Activated CD4-positive, CD25-positive, alpha-beta regulatory T cell treated with anti-CD3 and anti-CD28 coated beads, Interleukin-2, amount 50 U/mL, for 24 hours (primary cell): ENCODE data around the gene PARVA.

Source experiments
- ATAC-seq, 2 donors: fragments of 150-1000 bp; cut with Tn5 transposase; one replicate each; pipeline ENCODE4 v1.10.0; 2021; ENCODE audit warnings: mild to moderate bottlenecking in 1 of 2, moderate library complexity in 1 of 2

Gene PARVA

GRCh38 chr11:12377824-12378593 lies 638 bp downstream of the PARVA start:
- ATAC-seq = peak in 1 of 2 donors; percentile 44

- ATAC-seq = no peak
Observed at GRCh38 chr11:12380565-12381325, 3.4 kb downstream of the PARVA start.

- no peak for ATAC-seq
Observed at GRCh38 chr11:12381875-12382274, 4.5 kb downstream of the PARVA start.

DNA sequence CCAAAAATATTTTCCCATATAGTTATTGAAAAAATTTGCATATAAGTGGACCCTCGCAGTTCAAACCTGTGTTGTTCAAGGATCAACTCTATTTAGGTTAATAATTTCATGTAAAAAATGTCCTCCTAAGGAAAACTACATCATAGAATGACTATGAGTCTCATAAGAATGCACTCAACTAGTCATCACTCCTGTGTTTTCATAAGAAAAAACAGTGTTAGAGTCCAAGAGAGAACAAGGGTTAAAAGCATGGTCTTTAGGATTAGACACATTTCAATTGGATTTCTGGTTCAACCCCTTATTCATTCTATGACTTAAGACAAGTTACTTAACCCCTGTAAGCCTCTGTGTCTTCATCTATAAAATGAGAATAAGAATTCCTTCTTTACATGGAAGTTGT lies 5.1 kb downstream of the PARVA start:
- ATAC-seq = no peak

GRCh38 chr11:12386309-12386708 lies 8.9 kb downstream of the PARVA start:
- ATAC-seq = no peak

GRCh38 chr11:12386745-12387144 lies 9.4 kb downstream of the PARVA start:
- ATAC-seq = no peak

DNA sequence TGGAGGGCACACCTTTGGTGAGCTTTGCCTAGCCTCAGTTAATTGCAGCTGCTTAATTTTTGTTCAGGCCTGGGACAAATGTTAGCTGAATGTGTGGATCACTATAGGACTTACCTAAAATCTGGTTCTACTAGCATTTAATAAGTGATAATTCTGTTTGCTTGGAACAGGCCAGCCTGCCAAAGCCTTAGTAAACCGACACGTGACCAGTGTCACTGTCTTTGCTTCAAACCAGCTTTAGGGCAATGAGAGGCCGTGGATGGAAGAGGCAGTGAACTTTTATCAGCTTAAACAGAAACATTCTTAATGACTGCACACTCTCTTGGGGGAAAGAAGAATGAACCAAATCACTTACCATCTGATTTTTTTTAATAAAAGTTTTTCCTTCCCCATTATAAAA lies 10.8 kb downstream of the PARVA start:
- ATAC-seq = no peak

DNA sequence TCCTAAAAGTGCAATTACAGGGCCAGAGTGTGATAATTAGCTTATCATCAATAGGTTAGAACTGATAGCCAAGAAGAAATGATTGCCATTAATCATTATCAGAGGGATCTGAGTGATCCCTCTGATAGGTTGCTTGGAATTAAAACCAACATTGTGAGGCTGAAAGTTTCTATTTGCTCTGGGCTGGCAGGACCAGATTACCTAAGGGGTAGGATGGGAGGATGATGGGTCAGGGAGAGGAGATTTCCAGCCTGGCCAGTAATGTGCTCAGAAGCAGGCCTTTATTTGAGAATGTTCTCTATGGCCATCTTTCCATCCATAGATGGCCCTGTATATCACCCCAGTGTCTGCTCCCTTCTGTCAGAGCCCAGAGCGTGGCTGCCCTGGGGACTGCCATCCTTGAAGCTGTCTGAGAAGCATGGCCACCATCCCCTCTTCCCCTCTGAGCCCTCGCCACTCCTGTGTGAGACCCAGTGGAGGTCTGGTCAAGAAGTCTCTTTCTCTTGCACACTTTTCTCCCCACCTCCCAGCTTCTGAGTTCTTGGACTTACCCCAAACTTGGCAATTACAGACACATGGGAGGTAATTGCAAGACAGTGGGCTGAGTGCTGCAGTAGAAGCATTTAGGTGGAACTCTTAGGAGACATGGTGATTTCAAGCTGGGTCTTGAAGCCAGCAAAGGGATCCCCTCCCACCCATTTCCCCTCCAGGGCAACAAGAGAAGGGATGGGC lies 11.7 kb downstream of the PARVA start:
- ATAC-seq = no peak

DNA sequence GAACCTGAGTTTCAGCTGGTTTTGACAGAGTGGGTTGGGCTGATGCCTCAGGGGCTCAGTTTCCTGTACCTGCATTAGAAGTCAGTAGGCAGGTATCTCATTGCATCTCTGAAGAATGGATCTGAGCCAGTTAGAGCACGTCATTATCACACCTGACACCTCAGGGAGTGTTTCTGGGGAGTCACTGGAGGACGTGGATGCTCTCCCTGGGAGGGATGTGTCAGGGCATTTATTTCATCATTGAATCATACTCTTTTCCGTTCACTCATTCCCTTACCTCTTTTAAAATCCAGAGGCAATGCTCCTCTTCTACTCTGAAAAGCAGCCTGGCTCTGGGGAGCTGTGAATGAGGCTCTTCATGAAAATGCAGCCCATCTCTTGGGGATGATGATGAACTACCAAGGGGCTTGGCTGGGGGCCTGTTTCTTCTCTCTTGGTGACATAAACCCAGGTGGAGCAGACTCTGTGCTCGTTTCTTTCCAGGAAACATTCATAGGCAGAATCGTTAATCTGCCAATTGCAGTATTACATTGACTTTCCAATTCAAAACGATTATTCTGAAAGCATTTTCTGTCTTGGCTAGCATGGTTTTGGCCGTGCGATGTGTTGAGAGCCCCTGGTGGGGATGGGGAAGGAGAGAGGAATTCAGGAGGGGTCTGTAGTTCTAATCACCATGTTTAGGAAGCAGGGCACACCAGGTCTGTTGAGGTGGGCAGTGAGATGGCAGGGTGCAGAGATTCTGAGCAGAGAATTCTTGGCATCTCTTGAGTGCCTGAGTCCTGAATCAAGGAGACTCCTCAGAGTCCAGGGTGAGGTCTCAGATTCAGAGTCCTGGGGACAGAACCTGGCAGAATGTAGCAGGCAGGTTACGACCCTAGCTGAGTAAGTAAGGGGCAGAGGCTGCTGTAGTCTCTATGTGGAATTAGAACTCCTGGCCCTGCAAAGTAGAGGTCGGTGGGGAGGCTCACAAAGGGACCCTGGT lies 12.6 kb downstream of the PARVA start:
- no peak for ATAC-seq

DNA sequence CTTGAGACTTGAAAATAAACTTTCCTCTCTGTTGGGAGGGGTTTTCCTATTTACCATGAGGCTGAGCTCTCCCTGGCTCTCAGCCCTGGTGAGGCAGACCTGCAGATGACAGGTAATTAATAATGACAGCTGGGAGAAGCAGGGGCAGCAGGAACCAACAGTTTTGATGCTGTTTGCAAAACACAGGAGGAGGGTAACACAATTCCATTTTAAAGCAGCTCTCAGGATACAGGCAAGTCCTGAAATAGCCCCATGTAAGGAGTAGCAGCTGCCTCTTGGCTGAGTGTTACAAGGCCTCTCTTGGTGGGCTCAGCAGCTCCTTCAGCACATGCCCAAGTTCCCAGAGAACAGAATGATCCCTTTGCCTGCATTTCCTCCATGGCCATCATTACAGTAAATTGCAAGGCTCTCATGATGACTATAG lies 13.3 kb downstream of the PARVA start:
- ATAC-seq = no peak

DNA sequence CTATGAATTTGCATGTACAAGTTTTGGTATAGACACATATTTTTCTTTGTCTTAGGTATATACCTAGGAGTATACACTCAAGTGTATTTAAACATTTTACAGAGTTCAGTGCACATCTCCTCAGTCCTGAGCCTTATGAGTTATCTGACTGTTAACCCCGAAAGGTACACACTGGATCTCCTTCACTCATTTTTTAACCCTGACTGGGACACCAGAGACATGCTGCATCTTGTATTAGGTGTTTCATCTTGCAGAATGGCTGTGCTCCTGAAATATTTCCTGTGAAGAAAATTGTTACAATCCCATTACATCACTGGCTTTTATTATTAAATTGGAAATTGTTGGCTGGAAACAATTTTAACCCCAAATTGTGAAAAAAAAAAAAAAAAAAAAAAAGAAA lies 15.3 kb downstream of the PARVA start:
- ATAC-seq = no peak

GRCh38 chr11:12393691-12394090 lies 16.3 kb downstream of the PARVA start:
- ATAC-seq = no peak

GRCh38 chr11:12394601-12395000 lies 17.2 kb downstream of the PARVA start:
- ATAC-seq = no peak

DNA sequence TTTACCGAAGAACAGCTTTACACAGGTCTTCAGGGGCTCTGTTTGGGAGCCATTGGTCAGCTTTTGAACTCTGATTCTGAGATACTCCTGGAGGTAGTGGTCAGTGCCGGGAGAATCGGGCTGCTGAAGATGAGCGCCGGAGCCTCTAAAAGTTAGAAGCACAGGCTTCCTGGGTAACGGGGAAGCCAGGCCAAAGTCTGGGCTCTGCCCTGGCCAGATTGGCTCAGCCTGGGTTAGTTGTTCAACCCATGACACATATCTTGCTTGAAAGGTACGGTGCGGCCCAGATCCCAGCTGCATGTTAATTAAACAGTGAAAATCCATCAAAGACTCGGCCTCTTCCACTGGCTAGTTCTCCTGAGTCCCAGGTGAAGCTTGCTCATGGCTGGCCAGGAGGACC lies 18.0 kb downstream of the PARVA start:
- no peak for ATAC-seq

- ATAC-seq = no peak
Observed at GRCh38 chr11:12397931-12398334, 20.6 kb downstream of the PARVA start.

- ATAC-seq = no peak
Observed at GRCh38 chr11:12399355-12399754, 22.0 kb downstream of the PARVA start.

GRCh38 chr11:12402025-12402424 lies 24.7 kb downstream of the PARVA start:
- no peak for ATAC-seq

GRCh38 chr11:12402691-12403120 lies 25.3 kb downstream of the PARVA start:
- ATAC-seq = no peak

- ATAC-seq = no peak
Observed at GRCh38 chr11:12403122-12403996, 26.0 kb downstream of the PARVA start.

GRCh38 chr11:12403997-12404350 lies 26.6 kb downstream of the PARVA start:
- no peak for ATAC-seq

DNA sequence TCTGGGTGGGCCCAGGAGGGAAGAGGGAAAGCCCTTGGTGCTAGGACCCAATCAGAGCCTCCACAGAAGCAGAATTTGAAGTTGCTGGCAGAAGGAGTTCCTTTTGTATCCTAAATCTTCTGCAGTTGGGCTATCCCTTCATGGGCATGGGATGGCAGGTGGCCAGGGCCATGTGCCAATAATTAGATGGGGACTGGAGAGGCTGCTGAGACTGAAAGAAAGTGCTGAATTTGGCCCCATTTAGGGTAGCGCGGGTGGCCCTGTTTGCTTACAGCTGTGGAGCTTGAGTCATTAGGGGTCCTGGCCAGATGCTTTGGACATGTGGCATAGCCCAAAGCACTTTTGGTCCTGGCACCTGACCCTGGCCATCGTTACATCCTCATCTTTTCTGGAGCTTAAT lies 27.1 kb downstream of the PARVA start:
- ATAC-seq = no peak
